Nephron (organoid): ENCODE data around the gene CDH13.
A peak's percentile ranks its signal among the peaks of the same experiment; 100 is the strongest.

ENCODE experiments used
- H3K27ac Mint-ChIP-seq, 3 experiments: 2 replicates each; pipeline ENCODE4 v1.8.0; 2020; ENCODE audit warnings: mixed read lengths in 3 of 3, mild to moderate bottlenecking in 2 of 3, moderate library complexity in 1 of 3
- H3K27me3 Mint-ChIP-seq: 2 replicates; pipeline ENCODE4 v1.8.0; 2021; ENCODE audit warnings: low read depth, mild to moderate bottlenecking, moderate library complexity, mixed read lengths
- H3K36me3 Mint-ChIP-seq: 2 replicates; pipeline ENCODE4 v1.8.0; 2020; ENCODE audit warnings: low read depth, mixed read lengths
- H3K4me1 Mint-ChIP-seq: 2 replicates; pipeline ENCODE4 v1.8.0; 2020; ENCODE audit warnings: mixed read lengths
- H3K4me3 Mint-ChIP-seq, 3 experiments: 2 replicates each; pipeline ENCODE4 v1.8.0; 2020; ENCODE audit warnings: mild to moderate bottlenecking in 3 of 3, mixed read lengths in 3 of 3, moderate library complexity in 2 of 3
- H3K9me3 Mint-ChIP-seq: 2 replicates; pipeline ENCODE4 v1.8.0; 2020; ENCODE audit warnings: mixed read lengths
- CTCF ChIP-seq, 3 experiments: fragments of 200-600 bp; sonication (generic); IDR thresholded peaks; one replicate each; pipeline ENCODE4 v1.5.0; 2021; ENCODE audit warnings: antibody characterized with exemption in 3 of 3; ENCODE audit not compliant: unreplicated experiment in 3 of 3

CDH13 gene

DNA sequence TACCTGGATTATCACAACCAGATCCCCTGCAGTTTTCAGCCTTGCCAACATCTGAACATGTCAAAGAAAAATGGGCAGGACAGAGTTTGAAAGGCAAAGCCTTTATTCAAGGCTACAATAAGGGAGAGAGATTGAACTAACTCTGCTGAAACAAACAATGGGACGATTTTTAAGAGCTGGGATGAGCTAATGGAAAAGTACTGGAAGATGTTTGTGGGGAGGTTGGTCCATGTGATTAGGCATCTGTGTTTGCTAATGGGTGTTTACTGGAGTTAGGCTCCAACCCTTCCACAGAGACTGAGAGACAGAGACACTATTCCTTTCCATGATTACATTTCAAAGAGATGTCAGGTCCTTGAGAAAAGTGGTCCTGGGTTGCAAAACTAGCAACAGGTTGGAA lies 1146.0 kb downstream of the CDH13 start:
- H3K27me3 Mint-ChIP-seq = peaks cover 8% of the 10 kb centered on the region
- H3K27ac Mint-ChIP-seq = no peak overlapping the region
- H3K36me3 Mint-ChIP-seq = no peaks in the 10 kb centered on the region
- TF ChIP-seq CTCF (IDR thresholded peaks at IDR 0.05; ENCODE audit: unreplicated experiment in 3 of 3) = no peak
- no peaks in the 10 kb centered on the region for H3K9me3 Mint-ChIP-seq
- H3K4me1 Mint-ChIP-seq = no peaks in the 10 kb centered on the region
- H3K4me3 Mint-ChIP-seq = no peak overlapping the region

DNA sequence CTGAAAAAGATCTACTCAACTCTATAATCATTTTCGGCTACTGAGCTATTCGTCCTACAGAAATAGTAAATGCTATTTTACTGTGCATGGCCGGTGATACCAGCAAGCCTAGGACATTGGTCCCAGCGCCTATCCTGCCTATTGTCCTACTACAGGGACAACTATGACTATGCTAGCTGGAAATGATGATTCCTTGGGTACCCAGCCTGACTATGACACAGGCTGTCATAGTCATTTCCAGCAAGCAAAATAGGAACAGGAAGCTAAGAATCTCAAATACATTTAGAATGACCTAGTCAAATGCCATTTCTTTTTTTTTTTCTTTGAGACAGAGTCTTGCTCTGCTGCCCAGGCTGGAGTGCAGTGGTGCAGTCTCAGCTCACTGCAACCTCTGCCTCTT lies 1147.3 kb downstream of the CDH13 start:
- no peak for TF ChIP-seq CTCF (IDR thresholded peaks at IDR 0.05; ENCODE audit: unreplicated experiment in 3 of 3)
- no peaks in the 10 kb centered on the region for H3K9me3 Mint-ChIP-seq
- H3K27me3 Mint-ChIP-seq = peaks cover 8% of the 10 kb centered on the region
- no peaks in the 10 kb centered on the region for H3K36me3 Mint-ChIP-seq
- H3K4me1 Mint-ChIP-seq = no peaks in the 10 kb centered on the region
- no peak overlapping the region for H3K27ac Mint-ChIP-seq
- no peak overlapping the region for H3K4me3 Mint-ChIP-seq

GRCh38 chr16:83776944-83777343 lies 1150.2 kb downstream of the CDH13 start:
- no peak for TF ChIP-seq CTCF (IDR thresholded peaks at IDR 0.05; ENCODE audit: unreplicated experiment in 3 of 3)
- no peak overlapping the region for H3K4me3 Mint-ChIP-seq
- H3K9me3 Mint-ChIP-seq = no peaks in the 10 kb centered on the region
- H3K4me1 Mint-ChIP-seq = peaks cover 17% of the 10 kb centered on the region
- H3K36me3 Mint-ChIP-seq = no peaks in the 10 kb centered on the region
- H3K27me3 Mint-ChIP-seq = peaks cover 4% of the 10 kb centered on the region
- H3K27ac Mint-ChIP-seq = no peak overlapping the region

DNA sequence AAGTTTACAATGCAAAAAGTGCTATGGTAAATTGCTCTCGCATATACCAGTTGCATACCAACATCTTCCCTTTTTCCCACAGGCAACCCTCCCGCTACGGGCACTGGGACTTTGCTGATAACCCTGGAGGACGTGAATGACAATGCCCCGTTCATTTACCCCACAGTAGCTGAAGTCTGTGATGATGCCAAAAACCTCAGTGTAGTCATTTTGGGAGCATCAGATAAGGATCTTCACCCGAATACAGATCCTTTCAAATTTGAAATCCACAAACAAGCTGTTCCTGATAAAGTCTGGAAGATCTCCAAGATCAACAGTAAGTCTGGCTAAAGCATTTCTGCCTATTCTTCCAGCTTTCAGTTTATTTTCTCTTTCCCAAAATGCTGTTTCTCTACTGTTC lies 1153.1 kb downstream of the CDH13 start:
- Mint-ChIP-seq H3K27me3 (peaks cover 4% of the 10 kb centered on the region), H3K27ac (peak overlapping the region; percentile 67 to 89 (median 86)), H3K9me3 (no peaks in the 10 kb centered on the region), H3K4me1 (peaks cover 27% of the 10 kb centered on the region), H3K36me3 (no peaks in the 10 kb centered on the region), H3K4me3 (peak overlapping the region in 2 of 3 experiments; percentile 24 to 71)
- no peak for TF ChIP-seq CTCF (IDR thresholded peaks at IDR 0.05; ENCODE audit: unreplicated experiment in 3 of 3)

- Mint-ChIP-seq H3K4me3 (no peak overlapping the region), H3K9me3 (no peaks in the 10 kb centered on the region), H3K27me3 (no peaks in the 10 kb centered on the region), H3K27ac (no peak overlapping the region), H3K4me1 (peaks cover 19% of the 10 kb centered on the region), H3K36me3 (no peaks in the 10 kb centered on the region)
- no peak for TF ChIP-seq CTCF (IDR thresholded peaks at IDR 0.05; ENCODE audit: unreplicated experiment in 3 of 3)
Measured at GRCh38 chr16:83785455-83785854, 1158.7 kb downstream of the CDH13 start.

DNA sequence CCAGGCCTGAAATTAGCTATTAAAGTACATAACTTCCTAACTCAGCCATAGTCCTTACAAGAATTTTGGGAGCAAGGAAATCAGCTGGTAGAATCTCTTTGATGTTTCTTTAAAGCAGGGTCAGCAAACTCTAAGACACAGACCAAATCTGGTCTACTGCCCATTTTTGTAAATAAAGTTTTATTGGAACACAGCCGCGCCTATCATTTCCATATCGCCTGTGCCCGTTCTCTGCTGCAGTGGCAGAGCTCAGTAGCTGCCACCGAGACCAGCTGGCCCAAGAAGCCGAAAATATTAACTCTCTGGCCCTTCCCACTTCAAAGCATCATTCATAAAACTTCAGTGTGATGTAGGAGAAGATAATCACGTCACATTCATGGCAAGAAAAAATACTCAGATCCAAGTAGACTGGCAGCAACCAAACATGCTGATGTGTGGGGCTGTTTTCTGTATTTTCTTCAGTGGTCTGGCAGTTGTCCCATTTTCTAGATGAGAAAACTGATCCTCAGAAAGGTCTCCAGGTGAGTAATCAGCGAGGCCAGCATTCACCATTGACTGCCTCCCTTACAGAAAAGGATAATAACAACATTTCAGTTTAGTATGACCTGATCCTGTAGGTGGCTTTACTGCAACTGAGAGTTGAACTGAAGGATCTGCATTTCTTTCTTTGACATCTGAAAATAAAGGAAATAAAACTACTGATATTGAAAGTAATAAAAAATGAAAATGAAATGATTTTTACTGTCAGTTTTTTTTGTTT lies 1163.1 kb downstream of the CDH13 start:
- no peak for TF ChIP-seq CTCF (IDR thresholded peaks at IDR 0.05; ENCODE audit: unreplicated experiment in 3 of 3)
- peaks cover 12% of the 10 kb centered on the region for H3K4me1 Mint-ChIP-seq
- no peaks in the 10 kb centered on the region for H3K36me3 Mint-ChIP-seq
- no peaks in the 10 kb centered on the region for H3K27me3 Mint-ChIP-seq
- no peaks in the 10 kb centered on the region for H3K9me3 Mint-ChIP-seq
- no peak overlapping the region for H3K27ac Mint-ChIP-seq
- H3K4me3 Mint-ChIP-seq = no peak overlapping the region
